ENCODE measurements around the gene NADSYN1. TPM values are rescaled to one million over a fixed set of nuclear protein-coding genes. Genes with fewer than 3 reads are reported as not detected.

Gene NADSYN1
- total and polyA plus RNA-seq, 2 donors (not counting 1 experiment from before 2014, with no cell fraction given): 22.0 to 81.7 TPM

DNA sequence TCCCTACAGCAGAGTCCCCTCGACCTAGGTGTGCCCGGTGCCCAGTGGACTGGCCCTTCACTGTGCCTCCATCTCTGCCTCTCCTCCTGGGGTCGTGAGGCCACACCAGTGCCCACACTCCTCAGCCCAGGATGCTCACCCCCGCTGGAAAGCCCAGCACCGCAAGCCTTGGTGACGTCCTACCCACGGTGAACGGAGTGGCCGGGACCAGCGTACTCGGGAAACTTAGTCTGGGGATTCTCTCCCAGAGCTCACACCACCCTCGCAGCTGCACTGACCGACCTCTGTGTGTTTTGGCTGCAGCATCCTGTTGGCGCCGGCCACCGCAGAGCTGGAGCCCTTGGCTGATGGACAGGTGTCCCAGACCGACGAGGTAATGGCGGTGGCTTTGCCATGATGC is 38.5 kb downstream of the NADSYN1 start:
- no peak for TF ChIP-seq EZH2 (IDR thresholded peaks at IDR 0.05; ENCODE audit: low read length, missing control alignments)
- TF ChIP-seq, protein P1, sequence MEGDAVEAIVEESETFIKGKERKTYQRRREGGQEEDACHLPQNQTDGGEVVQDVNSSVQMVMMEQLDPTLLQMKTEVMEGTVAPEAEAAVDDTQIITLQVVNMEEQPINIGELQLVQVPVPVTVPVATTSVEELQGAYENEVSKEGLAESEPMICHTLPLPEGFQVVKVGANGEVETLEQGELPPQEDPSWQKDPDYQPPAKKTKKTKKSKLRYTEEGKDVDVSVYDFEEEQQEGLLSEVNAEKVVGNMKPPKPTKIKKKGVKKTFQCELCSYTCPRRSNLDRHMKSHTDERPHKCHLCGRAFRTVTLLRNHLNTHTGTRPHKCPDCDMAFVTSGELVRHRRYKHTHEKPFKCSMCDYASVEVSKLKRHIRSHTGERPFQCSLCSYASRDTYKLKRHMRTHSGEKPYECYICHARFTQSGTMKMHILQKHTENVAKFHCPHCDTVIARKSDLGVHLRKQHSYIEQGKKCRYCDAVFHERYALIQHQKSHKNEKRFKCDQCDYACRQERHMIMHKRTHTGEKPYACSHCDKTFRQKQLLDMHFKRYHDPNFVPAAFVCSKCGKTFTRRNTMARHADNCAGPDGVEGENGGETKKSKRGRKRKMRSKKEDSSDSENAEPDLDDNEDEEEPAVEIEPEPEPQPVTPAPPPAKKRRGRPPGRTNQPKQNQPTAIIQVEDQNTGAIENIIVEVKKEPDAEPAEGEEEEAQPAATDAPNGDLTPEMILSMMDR (conservative IDR thresholded peaks at IDR 0.05 in 1 of 2, IDR thresholded peaks at IDR 0.05 in 1 of 2; ENCODE audit: low read depth in 1 of 2, low read length in 2 of 2): no peak
- Histone ChIP-seq H4K20me1 (ENCODE audit: control insufficient read depth, extremely low read depth, insufficient read depth, low read length) (no peaks in the 10 kb centered on the region), H3K36me3 (ENCODE audit: control insufficient read depth, insufficient read depth, low read length) (peaks cover 11% of the 10 kb centered on the region), H3K4me3 (replicated peaks in 1 of 4; ENCODE audit: control extremely low read depth in 1 of 4, insufficient read depth in 1 of 4, low read depth in 3 of 4, low read length in 4 of 4) (no peak overlapping the region), H3K9me3 (ENCODE audit: control insufficient read depth, insufficient read depth, low read depth, low read length) (no peaks in the 10 kb centered on the region), H3K27ac (ENCODE audit: insufficient read depth, low read length) (no peak overlapping the region), H3K9ac (ENCODE audit: insufficient read depth, low read length) (no peak overlapping the region), H2AFZ (ENCODE audit: low read length) (no peak overlapping the region), H3K4me1 (ENCODE audit: control insufficient read depth, extremely low read depth, insufficient read depth, low read length) (peaks cover 3% of the 10 kb centered on the region), H3K4me2 (ENCODE audit: extremely low read depth, insufficient read depth, low read length) (no peak overlapping the region), H3K79me2 (ENCODE audit: control insufficient read depth, insufficient read depth, low read length) (no peaks in the 10 kb centered on the region), H3K27me3 (ENCODE audit: control insufficient read depth, insufficient read depth, low read length) (no peaks in the 10 kb centered on the region)
- DNase-seq (ENCODE audit: low read depth in 2 of 2): no peak

DNA sequence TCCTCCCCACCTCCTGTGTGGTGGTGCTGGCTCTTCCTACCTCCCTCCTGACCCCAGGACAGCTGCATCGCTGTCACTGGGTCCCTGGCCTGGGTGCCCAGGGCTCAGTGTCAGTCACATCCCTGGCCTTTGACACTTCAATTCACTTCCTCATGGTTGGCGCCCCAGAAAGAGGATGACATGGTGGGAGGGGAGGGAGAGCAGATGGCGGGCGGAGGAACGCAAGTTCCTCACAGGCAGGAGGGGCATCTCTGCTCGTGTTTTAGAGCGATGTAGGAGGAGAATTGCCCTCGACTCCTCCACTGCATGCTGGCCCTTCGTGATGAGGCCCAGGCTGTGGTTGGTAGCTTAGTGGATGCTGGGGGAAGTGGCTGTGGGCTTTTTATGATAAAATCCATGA is 38.9 kb downstream of the NADSYN1 start:
- H3K27ac ChIP-seq (ENCODE audit: insufficient read depth, low read length): no peak overlapping the region
- TF ChIP-seq, protein P1 (conservative IDR thresholded peaks at IDR 0.05 in 1 of 2, IDR thresholded peaks at IDR 0.05 in 1 of 2; ENCODE audit: low read depth in 1 of 2, low read length in 2 of 2): no peak
- no peak for TF ChIP-seq EZH2 (IDR thresholded peaks at IDR 0.05; ENCODE audit: low read length, missing control alignments)
- H2AFZ ChIP-seq (ENCODE audit: low read length): no peak overlapping the region
- H3K4me3 ChIP-seq (replicated peaks in 1 of 4; ENCODE audit: control extremely low read depth in 1 of 4, insufficient read depth in 1 of 4, low read depth in 3 of 4, low read length in 4 of 4): no peak overlapping the region
- H4K20me1 ChIP-seq (ENCODE audit: control insufficient read depth, extremely low read depth, insufficient read depth, low read length): no peaks in the 10 kb centered on the region
- no peaks in the 10 kb centered on the region for H3K27me3 ChIP-seq (ENCODE audit: control insufficient read depth, insufficient read depth, low read length)
- no peaks in the 10 kb centered on the region for H3K79me2 ChIP-seq (ENCODE audit: control insufficient read depth, insufficient read depth, low read length)
- no peak overlapping the region for H3K4me2 ChIP-seq (ENCODE audit: extremely low read depth, insufficient read depth, low read length)
- peaks cover 10% of the 10 kb centered on the region for H3K36me3 ChIP-seq (ENCODE audit: control insufficient read depth, insufficient read depth, low read length)
- DNase-seq (ENCODE audit: low read depth in 2 of 2): no peak
- H3K9ac ChIP-seq (ENCODE audit: insufficient read depth, low read length): no peak overlapping the region
- peaks cover 3% of the 10 kb centered on the region for H3K4me1 ChIP-seq (ENCODE audit: control insufficient read depth, extremely low read depth, insufficient read depth, low read length)
- H3K9me3 ChIP-seq (ENCODE audit: control insufficient read depth, insufficient read depth, low read depth, low read length): no peaks in the 10 kb centered on the region

- no peaks in the 10 kb centered on the region for H3K4me1 ChIP-seq (ENCODE audit: control insufficient read depth, extremely low read depth, insufficient read depth, low read length)
- H3K4me2 ChIP-seq (ENCODE audit: extremely low read depth, insufficient read depth, low read length): no peak overlapping the region
- no peaks in the 10 kb centered on the region for H3K9me3 ChIP-seq (ENCODE audit: control insufficient read depth, insufficient read depth, low read depth, low read length)
- no peaks in the 10 kb centered on the region for H4K20me1 ChIP-seq (ENCODE audit: control insufficient read depth, extremely low read depth, insufficient read depth, low read length)
- no peak for TF ChIP-seq EZH2 (IDR thresholded peaks at IDR 0.05; ENCODE audit: low read length, missing control alignments)
- peaks cover 21% of the 10 kb centered on the region for H3K36me3 ChIP-seq (ENCODE audit: control insufficient read depth, insufficient read depth, low read length)
- DNase-seq (ENCODE audit: low read depth in 2 of 2): no peak
- no peak overlapping the region for H2AFZ ChIP-seq (ENCODE audit: low read length)
- no peaks in the 10 kb centered on the region for H3K27me3 ChIP-seq (ENCODE audit: control insufficient read depth, insufficient read depth, low read length)
- H3K4me3 ChIP-seq (replicated peaks in 1 of 4; ENCODE audit: control extremely low read depth in 1 of 4, insufficient read depth in 1 of 4, low read depth in 3 of 4, low read length in 4 of 4): no peak overlapping the region
- H3K79me2 ChIP-seq (ENCODE audit: control insufficient read depth, insufficient read depth, low read length): no peaks in the 10 kb centered on the region
- no peak overlapping the region for H3K27ac ChIP-seq (ENCODE audit: insufficient read depth, low read length)
- H3K9ac ChIP-seq (ENCODE audit: insufficient read depth, low read length): no peak overlapping the region
Measured at GRCh38 chr11:71495286-71496230, 42.6 kb downstream of the NADSYN1 start.

All from fibroblast of lung (primary cell).